OCI-LY3 (cell line): ENCODE results near the gene IL12A.

Experiments used
- H2AFZ ChIP-seq: fragments of 200-600, 300-600 bp; shearing (Covaris generic); 2 replicates; pipeline ENCODE4 v1.6.0; 2014; ENCODE audit warnings: antibody characterized with exemption, low read depth, low read length
- H3K27ac ChIP-seq: fragments of 200-600, 300-600 bp; sonication (generic); 2 replicates; pipeline ENCODE4 v1.5.1; 2014; ENCODE audit warnings: mild to moderate bottlenecking, low read length, moderate library complexity, mixed read lengths
- H3K27me3 ChIP-seq: fragments of 200-600, 300-600 bp; sonication (generic); 2 replicates; pipeline ENCODE4 v1.6.1; 2014; ENCODE audit warnings: low read depth, low read length, mixed read lengths
- H3K36me3 ChIP-seq: fragments of 200-600, 300-600 bp; sonication (generic); replicated peaks from 2 replicates; pipeline ENCODE3; 2014; ENCODE audit warnings: low read depth, low read length, mixed read lengths
- H3K4me1 ChIP-seq: fragments of 300-600, 200-600 bp; sonication (generic); 2 replicates; pipeline ENCODE4 v1.6.1; 2014; ENCODE audit warnings: low read length, mixed read lengths
- H3K4me2 ChIP-seq: fragments of 200-600, 300-600 bp; sonication (generic); 2 replicates; pipeline ENCODE4 v1.6.1; 2014; ENCODE audit warnings: low read length, mixed read lengths
- H3K4me3 ChIP-seq: fragments of 300-600, 200-600 bp; sonication (generic); 2 replicates; pipeline ENCODE4 v1.5.1; 2014; ENCODE audit warnings: antibody characterized with exemption, mild to moderate bottlenecking, low read length, moderate library complexity
- H3K79me2 ChIP-seq: fragments of 300-600, 200-600 bp; shearing (Covaris generic); 2 replicates; pipeline ENCODE4 v1.6.1; 2014; ENCODE audit warnings: mild to moderate bottlenecking, low read length, mixed read lengths
- H3K9ac ChIP-seq: fragments of 300-600, 200-600 bp; shearing (Covaris generic); 2 replicates; pipeline ENCODE4 v1.6.0; 2014; ENCODE audit warnings: mild to moderate bottlenecking, low read length, moderate library complexity
- H3K9me3 ChIP-seq: fragments of 200-600, 300-600 bp; shearing (Covaris generic); 2 replicates; pipeline ENCODE4 v1.6.1; 2014; ENCODE audit warnings: low read length, mixed read lengths; ENCODE audit not compliant: insufficient read depth
- H4K20me1 ChIP-seq: fragments of 200-600, 300-600 bp; sonication (generic); 2 replicates; pipeline ENCODE4 v1.6.1; 2016; ENCODE audit warnings: low read length, mixed read lengths; ENCODE audit not compliant: insufficient read depth
- CTCF ChIP-seq: fragments of 200-600, 300-600 bp; sonication (generic); IDR thresholded peaks from 2 replicates; pipeline ENCODE4 v1.5.1; 2014; ENCODE audit warnings: antibody characterized with exemption, low read length, low read depth
- EZH2phosphoT487 ChIP-seq: fragments of 200-600 bp; shearing (Covaris generic); IDR thresholded peaks from 2 replicates; pipeline ENCODE4 v1.6.1; 2018; ENCODE audit warnings: antibody characterized with exemption, mixed run types, low read depth

Gene IL12A

DNA sequence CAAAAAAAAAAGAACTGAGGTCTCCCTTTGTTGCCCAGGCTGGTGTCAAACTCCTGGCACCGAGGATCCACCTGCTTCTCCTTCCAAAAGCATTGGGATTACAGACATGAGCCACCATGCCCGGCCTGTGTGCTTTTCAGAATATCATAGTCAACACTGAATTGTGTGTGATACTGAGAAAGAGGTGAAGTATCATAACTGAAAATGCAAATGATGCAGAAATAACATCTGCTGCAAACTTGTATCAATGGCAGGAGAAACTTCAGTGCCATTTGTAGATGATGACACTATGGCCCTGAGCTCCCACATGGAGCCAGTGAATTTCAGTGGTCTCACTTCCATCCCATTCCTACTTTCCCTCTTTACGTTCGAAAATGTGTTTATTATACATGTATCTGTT, 21.9 kb downstream of the IL12A start:
- peak overlapping the region; percentile 54 for H3K4me2 ChIP-seq
- TF ChIP-seq CTCF (no peak), EZH2phosphoT487 (no peak)
- H3K36me3 ChIP-seq, result no peaks in the 10 kb centered on the region
- H3K27ac ChIP-seq, result peak overlapping the region; percentile 99
- H3K79me2 ChIP-seq, result no peaks in the 10 kb centered on the region
- H4K20me1 ChIP-seq, result no peaks in the 10 kb centered on the region
- H3K9me3 ChIP-seq, result no peaks in the 10 kb centered on the region
- peak overlapping the region; percentile 22; the same call in 1 of the 2 replicates for H3K4me3 ChIP-seq
- H3K27me3 ChIP-seq, result no peaks in the 10 kb centered on the region
- no peak overlapping the region for H2AFZ ChIP-seq
- peak overlapping the region; percentile 74 for H3K9ac ChIP-seq
- H3K4me1 ChIP-seq, result peaks cover 83% of the 10 kb centered on the region

GRCh38 chr3:160012108-160012507, 23.5 kb downstream of the IL12A start:
- H3K9me3 ChIP-seq, result no peaks in the 10 kb centered on the region
- H3K27ac ChIP-seq, result peak overlapping the region; percentile 99
- TF ChIP-seq EZH2phosphoT487 (no peak), CTCF (no peak)
- H3K36me3 ChIP-seq, result no peaks in the 10 kb centered on the region
- H3K27me3 ChIP-seq, result no peaks in the 10 kb centered on the region
- no peaks in the 10 kb centered on the region for H3K79me2 ChIP-seq
- peak overlapping the region; percentile 55 for H3K4me3 ChIP-seq
- H3K9ac ChIP-seq, result peak overlapping the region; percentile 91
- H2AFZ ChIP-seq, result no peak overlapping the region
- no peaks in the 10 kb centered on the region for H4K20me1 ChIP-seq
- H3K4me1 ChIP-seq, result peaks cover 67% of the 10 kb centered on the region
- H3K4me2 ChIP-seq, result peak overlapping the region; percentile 83

- TF ChIP-seq EZH2phosphoT487 (no peak), CTCF (no peak)
- H3K9ac ChIP-seq, result no peak overlapping the region
- H3K9me3 ChIP-seq, result no peaks in the 10 kb centered on the region
- H3K4me3 ChIP-seq, result no peak overlapping the region
- H3K79me2 ChIP-seq, result no peaks in the 10 kb centered on the region
- no peak overlapping the region for H2AFZ ChIP-seq
- H3K27ac ChIP-seq, result no peak overlapping the region
- H3K4me1 ChIP-seq, result peaks cover 32% of the 10 kb centered on the region
- no peaks in the 10 kb centered on the region for H4K20me1 ChIP-seq
- no peaks in the 10 kb centered on the region for H3K36me3 ChIP-seq
- H3K4me2 ChIP-seq, result no peak overlapping the region
- H3K27me3 ChIP-seq, result no peaks in the 10 kb centered on the region
Observed at GRCh38 chr3:160016972-160017371, 28.3 kb downstream of the IL12A start.

DNA sequence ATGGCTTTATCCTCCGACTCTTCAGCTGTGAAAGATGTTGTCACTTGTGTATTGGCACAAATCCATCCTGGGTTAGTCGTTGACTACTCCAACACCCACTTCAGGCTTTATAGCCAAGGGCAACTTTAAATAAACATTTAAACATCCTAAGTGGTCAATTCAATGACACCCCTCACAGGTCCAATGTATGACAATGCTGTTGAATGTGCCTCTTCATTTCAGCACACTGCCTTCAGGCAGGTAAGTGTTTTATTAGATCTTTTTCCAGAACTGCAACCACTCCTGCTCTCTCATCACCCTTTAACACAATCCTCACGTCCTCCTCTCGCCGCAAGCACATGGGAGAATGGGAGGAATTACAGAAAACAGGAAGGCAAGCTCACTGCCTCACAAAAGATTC, 30.3 kb downstream of the IL12A start:
- Histone ChIP-seq H3K27me3 (no peaks in the 10 kb centered on the region), H3K36me3 (no peaks in the 10 kb centered on the region), H3K9ac (no peak overlapping the region)

More for the DNA sequence above, 30.3 kb downstream of the IL12A start:
- Histone ChIP-seq H4K20me1 (no peaks in the 10 kb centered on the region), H3K27ac (no peak overlapping the region), H3K79me2 (no peaks in the 10 kb centered on the region), H3K4me2 (no peak overlapping the region), H2AFZ (no peak overlapping the region), H3K4me1 (peaks cover 13% of the 10 kb centered on the region), H3K9me3 (no peaks in the 10 kb centered on the region), H3K4me3 (no peak overlapping the region)
- TF ChIP-seq CTCF (no peak), EZH2phosphoT487 (no peak)
